Bone marrow (tissue), 2 donors: ENCODE results near the gene INPP5A.

Experiments used
- DNase-seq, 2 donors: peaks; one replicate each; lab custom pipeline; 2025; lab: John Stamatoyannopoulos, UW

Gene INPP5A

GRCh38 chr10:132630666-132631337 is 93.2 kb downstream of the INPP5A start:
- no peak for DNase-seq

GRCh38 chr10:132631338-132631735 is 93.8 kb downstream of the INPP5A start:
- no peak for DNase-seq

- no peak for DNase-seq
These were observed 94.5 kb downstream of the INPP5A start for GRCh38 chr10:132632091-132632561.

- no peak for DNase-seq
These were observed 95.5 kb downstream of the INPP5A start for GRCh38 chr10:132632851-132633684.

DNA sequence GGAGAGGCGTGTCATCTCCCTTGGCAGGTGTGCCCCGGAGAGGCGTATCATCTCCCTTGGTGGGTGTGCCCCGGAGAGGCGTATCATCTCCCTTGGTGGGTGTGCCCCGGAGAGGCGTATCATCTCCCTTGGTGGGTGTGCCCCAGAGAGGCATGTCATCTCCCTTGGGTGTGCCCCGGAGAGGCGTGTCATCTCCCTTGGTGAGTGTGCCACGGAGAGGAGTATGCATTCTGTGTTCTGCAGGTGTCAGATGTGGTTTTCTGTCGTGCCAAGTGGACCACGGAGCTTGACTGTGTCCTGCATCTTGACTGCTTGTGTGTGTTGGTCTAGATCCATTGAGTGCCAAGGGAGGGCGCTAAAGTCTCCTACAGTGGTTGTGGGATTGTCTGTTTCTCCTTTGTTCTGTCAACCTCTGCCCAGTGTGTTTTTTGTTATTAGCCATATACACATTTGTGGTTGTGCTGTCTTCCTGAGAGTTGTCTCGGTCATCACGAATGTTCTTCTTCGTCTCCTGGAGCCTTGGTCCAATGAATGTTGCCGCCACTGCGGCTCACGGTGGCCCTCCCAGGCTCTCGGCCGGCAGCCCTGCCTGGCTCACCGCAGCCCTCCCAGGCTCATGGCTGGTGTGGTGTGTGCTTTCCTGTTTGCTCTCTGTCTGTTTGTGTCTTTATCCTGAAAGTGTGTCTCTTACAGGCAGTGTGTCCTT is 96.8 kb downstream of the INPP5A start:
- DNase-seq: no peak

- no peak for DNase-seq
These were observed 97.3 kb downstream of the INPP5A start for GRCh38 chr10:132634947-132635271.

DNA sequence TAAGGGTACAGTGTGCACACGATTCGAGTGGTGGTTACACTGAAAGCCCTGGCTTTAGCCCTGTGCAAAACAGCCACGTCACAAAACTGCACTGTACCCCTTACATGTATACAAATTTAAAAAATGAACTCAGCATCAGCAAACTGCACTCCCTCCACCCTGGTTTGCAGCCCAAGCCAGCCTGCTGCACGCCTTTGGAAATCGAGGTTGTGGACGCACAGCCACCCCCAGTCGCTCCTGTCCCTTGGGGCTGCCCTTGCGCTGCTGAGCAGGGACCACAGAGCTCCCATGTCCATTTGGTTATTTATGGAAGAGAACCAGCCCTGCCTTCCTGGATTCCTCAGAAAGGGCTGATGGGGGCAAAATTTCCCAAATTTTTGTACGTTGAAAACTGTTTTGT is 98.8 kb downstream of the INPP5A start:
- DNase-seq: no peak

- DNase-seq: peak in 1 of 2 donors; percentile 64
These were observed 100.0 kb downstream of the INPP5A start for GRCh38 chr10:132637477-132638129.

DNA sequence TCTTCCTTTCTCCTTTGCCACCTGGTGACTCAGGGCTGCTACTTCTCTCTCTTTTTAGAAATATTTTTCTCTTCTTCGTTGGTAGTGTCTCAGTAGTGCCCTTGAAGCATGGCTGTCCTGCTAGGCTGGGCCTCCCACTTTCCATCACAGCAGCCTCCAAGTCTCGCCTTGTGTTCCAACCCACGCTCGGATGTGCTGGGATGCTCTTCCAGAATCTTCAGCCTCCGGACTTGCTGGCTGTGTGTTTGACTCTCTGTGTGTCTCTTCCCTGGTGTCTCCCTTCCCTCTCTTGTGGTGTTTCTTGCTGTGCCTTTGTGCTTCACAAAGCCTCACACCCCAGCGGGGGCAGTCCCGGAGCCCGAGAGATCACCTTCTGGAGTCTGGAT is 100.5 kb downstream of the INPP5A start:
- no peak for DNase-seq

GRCh38 chr10:132639470-132639869 is 101.9 kb downstream of the INPP5A start:
- no peak for DNase-seq

DNA sequence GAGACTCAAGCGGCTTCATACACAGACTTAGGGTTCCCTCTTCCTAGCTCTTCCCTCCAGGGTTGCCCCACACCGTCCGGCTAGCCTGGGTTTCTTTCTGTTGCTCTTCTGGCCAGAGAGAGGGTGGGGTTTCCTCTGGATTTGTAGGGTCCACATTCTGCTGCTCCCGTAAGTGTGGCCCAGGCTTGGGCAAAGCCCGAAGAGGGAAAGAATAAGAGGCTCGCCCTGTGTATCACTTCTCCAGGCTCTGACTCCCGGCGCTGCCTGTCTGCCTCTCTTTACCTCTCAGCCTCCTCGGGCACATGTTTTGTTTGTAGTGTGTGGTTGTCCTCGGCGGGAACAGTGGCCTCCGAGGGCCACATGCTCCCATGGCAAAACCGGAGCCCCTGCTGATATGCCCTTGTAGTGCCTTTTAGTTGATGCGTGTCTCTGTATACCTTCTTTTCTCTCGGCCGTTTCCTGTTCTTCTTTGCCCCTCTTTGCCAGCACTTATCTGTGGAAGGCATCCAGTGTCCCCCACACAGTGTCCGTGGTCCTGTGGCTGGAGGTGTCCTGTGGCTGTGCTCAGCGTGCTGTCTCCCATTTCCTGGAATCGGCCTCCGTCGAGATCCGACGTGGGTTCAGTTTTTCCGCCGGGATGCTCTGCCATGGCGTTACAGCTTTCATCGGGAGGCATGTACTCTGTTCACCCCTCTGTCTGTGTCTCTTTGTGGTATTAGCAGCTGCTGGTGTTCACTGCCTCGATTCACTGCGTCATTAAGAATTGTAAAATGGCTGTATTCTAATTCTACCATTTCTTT is 102.9 kb downstream of the INPP5A start:
- no peak for DNase-seq

DNA sequence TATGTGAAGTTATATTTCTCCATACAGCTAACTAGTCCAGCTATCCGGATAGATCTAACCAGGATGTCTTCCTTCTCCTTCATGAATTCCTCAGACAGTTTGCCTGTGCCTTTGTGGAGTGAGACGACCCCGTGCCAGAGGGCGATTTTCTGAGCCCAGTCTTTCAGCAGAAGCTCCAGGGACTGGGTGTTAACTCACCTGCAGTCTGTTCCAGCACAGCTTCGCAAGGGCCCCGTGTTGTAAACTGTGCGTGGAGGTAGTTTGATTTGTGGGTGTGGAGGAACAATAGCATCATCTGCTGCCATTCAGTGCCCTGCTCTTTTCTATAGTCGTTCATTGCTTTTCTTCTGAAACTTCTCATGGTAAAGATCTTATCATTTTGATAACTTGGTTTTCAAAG is 103.8 kb downstream of the INPP5A start:
- DNase-seq: no peak

DNA sequence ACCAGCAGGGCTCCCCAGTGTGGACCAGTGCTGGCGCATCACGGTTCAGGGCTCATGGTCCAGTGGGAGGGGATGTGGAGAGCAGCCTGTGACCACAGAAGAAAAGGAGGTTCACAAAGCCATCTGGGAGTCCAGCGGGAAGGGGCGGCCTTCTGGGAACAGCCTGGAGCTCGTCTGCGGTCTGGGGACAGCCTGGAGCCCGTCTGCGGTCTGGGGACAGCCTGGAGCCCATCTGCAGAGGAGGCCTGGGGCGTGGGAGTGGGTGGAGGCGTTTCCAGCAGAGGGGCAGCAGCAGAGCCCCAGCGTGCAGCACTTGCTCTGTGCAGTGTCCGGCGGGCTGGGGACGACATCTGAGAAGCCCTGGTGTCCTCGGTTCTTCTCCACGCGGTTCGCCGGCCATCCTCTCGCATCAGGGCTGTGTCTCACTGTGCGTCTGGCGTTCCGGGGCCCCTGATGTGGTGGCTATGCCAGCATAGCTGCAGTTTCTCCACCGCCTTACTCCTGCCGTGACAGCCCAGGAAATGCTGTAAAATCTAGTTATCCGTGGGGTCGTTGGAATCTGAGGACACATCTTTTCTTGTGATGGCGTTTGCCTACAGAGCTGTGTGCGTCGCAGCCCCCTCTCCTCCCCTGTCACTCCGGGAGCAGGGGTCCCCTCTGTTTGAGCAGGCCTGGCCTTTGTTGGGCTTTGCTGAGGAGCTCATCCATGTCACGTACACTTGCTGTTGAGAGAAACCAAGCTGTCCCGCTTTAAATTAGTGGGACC is 104.6 kb downstream of the INPP5A start:
- DNase-seq: no peak

GRCh38 chr10:132642732-132643008 is 105.1 kb downstream of the INPP5A start:
- no peak for DNase-seq

GRCh38 chr10:132643709-132644526 is 106.3 kb downstream of the INPP5A start:
- no peak for DNase-seq

DNA sequence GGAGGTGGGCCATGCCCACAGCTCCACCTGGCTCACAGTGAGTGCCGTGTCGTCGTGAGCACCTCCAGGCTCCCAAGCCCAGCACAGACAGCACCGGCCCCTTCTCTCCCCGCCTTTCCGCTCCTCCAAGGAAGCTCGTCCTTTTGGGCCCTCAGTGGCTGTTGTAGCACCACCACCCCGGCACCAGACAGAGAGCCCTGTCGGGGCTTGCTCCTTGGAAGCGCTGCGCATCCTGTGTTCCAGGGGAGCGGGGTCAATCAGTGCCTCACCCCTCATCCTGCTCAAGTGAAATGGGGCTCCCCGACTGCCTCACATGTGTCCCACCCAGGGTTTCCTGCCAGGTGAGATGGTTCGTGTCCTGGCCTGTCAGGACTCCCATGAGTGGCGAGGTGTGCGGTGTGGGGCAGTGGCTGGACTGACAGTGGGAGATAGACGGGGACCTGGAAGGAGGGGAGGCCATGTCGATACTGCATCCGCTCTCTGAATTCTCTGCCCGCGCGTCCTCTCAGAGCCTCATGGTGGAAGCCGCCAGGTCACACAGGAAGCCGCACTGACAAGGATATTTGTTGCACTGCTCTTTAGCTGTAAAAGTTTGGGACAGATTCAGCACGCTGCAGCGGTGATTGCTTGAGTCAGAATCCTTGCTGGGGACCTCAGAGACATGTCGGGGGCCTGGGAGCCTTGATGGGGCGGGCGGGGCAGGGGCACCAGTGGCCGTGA is 107.1 kb downstream of the INPP5A start:
- DNase-seq: no peak

DNA sequence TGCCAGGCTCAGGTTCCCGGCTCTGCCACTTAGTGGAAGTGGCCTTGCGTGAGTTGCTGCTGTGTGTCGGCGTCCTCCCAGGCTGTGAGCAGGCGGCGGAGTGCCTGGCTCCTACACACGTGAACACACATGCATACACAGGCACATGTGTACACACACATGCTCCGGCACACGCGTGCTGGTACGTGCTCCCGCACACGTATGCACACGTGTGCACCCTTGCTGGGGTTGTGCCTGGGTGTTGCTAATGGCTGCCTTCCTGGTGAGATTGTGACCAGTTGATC is 107.6 kb downstream of the INPP5A start:
- no peak for DNase-seq

DNA sequence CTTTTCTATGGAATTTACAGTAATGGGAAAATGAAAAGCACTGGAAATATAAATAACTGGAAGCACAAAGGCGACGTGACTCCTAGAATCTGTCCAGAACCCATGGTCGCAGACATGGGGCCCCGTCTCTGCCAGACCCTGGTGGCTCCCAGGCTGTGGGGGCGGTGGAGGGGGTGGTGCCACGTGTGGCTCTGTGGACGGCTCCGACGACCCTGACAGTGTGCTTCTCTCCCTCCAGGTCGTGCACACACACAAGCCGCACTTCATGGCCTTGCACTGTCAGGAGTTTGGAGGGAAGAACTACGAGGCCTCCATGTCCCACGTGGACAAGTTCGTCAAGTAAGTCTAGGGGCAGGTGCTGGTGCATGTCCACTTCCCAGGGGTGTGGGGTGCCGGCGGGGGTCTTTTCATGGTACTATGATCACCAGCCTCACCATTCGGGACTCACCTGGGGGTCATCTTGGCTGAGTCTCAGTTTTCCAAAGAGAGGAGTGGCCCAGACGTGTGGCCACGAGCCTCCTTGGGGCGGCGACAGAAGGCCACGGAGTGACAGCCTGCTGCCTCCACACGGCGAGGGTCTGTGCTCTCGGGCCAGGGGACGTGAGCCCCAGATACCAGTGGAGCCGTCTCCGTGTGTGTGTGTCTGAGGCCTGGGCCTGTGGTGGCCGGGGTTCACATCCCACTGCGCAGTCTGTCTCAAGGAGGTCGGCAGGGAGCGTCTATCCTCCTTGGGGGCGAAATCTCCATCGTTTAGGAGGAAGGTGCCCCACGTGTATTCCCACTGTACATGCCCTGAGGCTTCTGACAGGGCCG is 108.2 kb downstream of the INPP5A start:
- DNase-seq: no peak
